HG02840 (cell line): Measurements from ENCODE around the gene CKS1B.

Experiments used
- ATAC-seq: cut with Tn5 transposase; IDR thresholded peaks from one replicate; pipeline ENCODE4 v1.9.1; 2021; ENCODE audit warnings: mild to moderate bottlenecking, moderate library complexity, moderate number of reproducible peaks; ENCODE audit not compliant: unreplicated experiment, low FRiP score

The CKS1B gene

DNA sequence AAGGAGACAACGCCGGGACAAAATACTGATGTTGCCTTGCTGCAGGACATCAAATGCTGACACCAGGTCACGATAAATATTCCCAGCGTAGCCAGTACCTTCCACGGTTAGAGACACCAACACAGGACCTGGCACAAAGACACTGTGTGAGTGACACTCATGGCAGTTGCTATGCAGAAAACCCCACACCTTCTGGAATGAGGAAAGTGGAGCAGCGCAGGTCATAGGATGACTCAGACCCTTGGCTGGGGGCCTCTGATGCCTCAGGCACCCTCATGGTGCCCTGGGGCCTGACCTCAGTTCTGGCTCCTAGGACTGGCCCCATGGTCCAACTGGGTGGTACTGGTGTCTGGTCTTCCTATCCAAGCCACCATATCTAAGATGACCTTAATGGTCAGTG is 52.1 kb downstream of the CKS1B start:
- ATAC-seq = no peak
